ENCODE measurements around the gene MAFF.

GRCh38 chr22:38251341-38251692 lies 49.5 kb downstream of the MAFF start:
- TF ChIP-seq CTCF (IDR thresholded peaks at IDR 0.05) (no peak), REST (IDR thresholded peaks at IDR 0.05; ENCODE audit: insufficient read depth in 1 of 2, low read depth in 2 of 2, low read length in 1 of 2) (no peak), POLR2AphosphoS5 (IDR thresholded peaks at IDR 0.05; ENCODE audit: low read depth, low read length) (no peak)

Data from Panc1 (cell line).